GM13976 (cell line): ENCODE measurements around the gene TMEM51.

ENCODE experiments used
- DNase-seq: peaks from one replicate; pipeline ENCODE4 v3.0.0; 2012; ENCODE audit warnings: low spot score
- in situ Hi-C: fragments of 300-500 bp; cut with MboI; formaldehyde crosslinking; loops from one replicate; pipeline ENCODE4 v1.12.0; 2022; ENCODE audit warnings: low sequenced_read_pairs, mixed read lengths, inconsistent platforms; ENCODE audit not compliant: unreplicated experiment
- TF ChIP-seq, protein P1 (sequence below): IDR thresholded peaks from 2 replicates; pipeline ENCODE4 v1.5.1; 2012; ENCODE audit warnings: borderline replicate concordance, mild to moderate bottlenecking; ENCODE audit not compliant: insufficient read depth; ENCODE audit errors: extremely low read depth, missing control alignments, control extremely low read depth

The TMEM51 gene

DNA sequence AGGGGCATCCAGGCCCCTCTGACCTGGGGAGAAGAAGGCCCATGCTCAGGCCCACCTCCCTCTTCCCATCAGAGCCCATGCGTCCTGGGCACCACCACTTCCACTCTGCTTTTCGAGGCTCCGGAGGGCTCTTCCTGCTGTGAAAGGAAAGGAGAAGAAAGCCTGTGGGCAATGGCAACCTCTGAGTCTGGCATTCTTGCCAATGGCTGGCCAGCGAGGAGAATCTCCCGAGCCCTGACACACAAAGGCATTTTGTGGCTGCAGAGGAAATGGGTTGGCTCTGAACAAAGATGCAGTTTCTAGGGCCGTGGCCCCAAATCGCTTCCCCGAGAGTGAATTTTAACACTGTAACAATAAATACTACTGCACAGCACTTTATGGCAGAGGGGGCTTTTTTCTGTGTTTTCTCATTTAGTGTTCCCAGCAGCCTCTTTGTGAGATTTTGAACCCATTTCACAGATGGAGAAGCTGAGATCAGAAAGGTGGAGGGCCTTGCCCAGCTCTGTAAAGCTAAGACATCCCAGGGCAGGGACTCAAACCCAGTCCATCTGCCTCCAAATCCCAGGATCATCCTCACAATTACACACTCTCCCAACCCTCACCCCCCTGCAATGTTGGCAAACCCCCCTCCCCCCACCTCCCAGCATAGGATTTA, 35.7 kb upstream of the TMEM51 start:
- TF ChIP-seq, protein P1, sequence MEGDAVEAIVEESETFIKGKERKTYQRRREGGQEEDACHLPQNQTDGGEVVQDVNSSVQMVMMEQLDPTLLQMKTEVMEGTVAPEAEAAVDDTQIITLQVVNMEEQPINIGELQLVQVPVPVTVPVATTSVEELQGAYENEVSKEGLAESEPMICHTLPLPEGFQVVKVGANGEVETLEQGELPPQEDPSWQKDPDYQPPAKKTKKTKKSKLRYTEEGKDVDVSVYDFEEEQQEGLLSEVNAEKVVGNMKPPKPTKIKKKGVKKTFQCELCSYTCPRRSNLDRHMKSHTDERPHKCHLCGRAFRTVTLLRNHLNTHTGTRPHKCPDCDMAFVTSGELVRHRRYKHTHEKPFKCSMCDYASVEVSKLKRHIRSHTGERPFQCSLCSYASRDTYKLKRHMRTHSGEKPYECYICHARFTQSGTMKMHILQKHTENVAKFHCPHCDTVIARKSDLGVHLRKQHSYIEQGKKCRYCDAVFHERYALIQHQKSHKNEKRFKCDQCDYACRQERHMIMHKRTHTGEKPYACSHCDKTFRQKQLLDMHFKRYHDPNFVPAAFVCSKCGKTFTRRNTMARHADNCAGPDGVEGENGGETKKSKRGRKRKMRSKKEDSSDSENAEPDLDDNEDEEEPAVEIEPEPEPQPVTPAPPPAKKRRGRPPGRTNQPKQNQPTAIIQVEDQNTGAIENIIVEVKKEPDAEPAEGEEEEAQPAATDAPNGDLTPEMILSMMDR, result no peak
- DNase-seq, result no peak
- in situ Hi-C loops, result no loop called here

DNA sequence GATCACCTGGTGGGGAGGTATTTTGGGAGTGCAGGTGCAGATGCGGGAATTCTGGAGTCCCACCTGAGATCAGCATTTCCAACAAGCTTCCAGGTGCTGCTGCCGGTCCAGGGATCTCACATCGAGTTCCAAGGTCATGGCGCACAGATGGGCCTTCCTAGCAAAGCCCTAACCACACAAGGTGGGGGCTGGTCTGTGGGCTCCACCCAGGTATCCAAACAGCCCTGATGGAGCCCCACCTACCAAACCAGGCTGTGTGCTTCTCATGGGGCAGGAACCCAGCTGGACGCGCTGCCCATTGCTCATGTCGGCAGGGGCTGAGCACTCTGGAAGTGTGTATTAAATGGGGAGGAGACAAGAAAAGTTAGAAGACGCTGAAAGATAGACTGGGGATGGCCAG, 35.0 kb upstream of the TMEM51 start:
- no peak for DNase-seq
- in situ Hi-C loops, result no loop called here
- TF ChIP-seq, protein P1, result no peak

DNA sequence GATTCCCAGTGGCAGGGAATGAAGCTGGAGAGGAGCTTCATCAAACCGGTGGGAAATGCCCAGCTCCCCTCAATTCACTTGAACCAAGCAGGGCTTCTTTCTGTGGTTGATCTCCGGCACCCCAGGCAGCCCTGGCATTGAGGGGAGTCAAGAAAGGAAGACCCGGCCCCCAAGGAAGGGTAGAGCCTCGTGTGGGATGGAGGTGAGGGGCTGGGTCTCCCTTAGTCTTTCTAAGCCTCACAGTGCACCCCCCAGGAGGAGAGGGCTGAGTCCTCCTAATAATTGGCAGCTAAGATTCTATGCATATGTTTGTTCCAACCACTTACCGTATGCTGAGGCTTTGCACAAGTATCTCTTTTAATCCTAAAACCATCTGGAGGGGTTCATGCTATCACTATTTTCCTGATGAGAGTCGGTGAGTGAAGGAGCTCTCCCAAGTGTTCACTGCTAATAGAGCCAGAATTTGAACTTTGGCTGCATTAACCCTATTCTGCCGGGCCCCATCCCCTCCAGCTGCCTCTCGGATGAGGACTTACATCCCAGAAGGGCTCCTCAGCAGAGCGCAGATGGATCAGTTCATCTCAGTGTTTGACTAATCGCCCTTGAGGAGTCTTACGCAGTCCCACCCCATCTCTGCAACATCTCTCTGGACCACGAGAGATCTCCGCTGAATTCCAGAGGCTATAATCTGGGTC, 33.1 kb upstream of the TMEM51 start:
- no peak for DNase-seq
- in situ Hi-C loops, result no loop called here
- TF ChIP-seq, protein P1, result no peak

DNA sequence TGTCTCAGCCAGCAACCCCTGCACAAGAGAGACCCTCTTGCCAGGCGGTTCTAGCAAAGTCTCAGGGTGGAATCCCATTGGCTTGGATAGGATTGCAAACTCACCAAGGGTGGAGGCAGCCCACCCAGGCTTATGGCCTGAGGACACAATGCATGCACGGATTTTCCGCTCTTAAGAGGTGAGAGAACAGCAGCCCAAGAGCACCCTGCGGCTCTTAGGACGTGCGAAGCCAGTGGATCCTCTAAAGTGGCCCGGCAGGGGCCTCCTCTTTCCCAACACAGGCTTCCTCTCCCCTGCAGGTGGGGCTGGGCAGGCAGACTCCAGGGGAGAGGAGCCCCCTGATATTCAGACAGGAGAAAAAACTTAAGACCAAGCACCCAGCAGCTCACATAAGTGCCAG, 31.2 kb upstream of the TMEM51 start:
- in situ Hi-C loops, result no loop called here
- TF ChIP-seq, protein P1, result no peak

DNA sequence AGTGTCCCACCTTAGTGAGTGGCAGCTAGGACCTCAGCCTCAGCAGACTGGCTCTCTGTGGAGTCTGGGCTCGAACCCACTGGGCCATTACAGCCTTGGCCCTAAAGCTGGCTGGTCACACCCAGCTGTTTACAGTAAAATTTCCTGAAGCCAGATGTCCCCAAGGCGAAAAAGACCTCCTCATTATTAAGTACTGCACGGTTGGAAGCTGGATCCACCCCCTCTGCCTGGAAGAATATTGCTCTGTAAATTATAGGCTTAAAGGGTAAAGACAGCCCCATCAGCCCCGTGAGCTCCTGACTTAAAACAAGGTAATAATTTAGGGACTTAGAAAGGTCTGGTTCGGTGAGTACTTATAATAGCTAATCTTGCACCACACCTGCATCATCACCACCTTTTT, 30.3 kb upstream of the TMEM51 start:
- no peak for DNase-seq
- TF ChIP-seq, protein P1, result no peak
- in situ Hi-C loops, result no loop called here

More for the DNA sequence above, 31.2 kb upstream of the TMEM51 start:
- no peak for DNase-seq

DNA sequence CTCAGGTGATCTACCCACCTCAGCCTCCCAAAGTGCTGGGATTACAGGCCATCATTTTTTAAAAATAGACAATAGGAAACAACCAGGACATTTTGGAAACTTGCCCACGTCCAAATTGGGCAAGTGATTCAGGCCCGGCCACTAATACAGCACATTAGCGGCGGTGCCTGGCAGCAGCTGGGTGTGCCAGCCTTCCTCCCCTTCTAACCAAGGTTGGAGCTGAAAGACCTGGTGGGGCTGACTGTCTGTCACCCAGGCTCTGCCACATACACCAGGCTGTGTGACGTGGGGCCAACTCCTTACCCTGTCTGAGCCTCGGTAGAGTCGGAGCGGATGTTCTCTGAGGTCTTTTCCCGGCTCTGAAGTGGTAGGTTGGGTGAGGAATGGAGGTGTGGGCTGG, 29.6 kb upstream of the TMEM51 start:
- no peak for DNase-seq
- TF ChIP-seq, protein P1, result no peak
- in situ Hi-C loops, result no loop called here
